Loucy (cell line): ENCODE data around the gene GPR63.

Source experiments
- EZH2phosphoT487 ChIP-seq: fragments of 200-600 bp; IDR thresholded peaks from 2 replicates; pipeline ENCODE4 v1.6.1; 2018; ENCODE audit warnings: antibody characterized with exemption, mild to moderate bottlenecking, moderate library complexity, borderline replicate concordance
- TF ChIP-seq, protein P1 (sequence below): fragments of 200-600 bp; sonication (generic); conservative IDR thresholded peaks from 2 replicates; pipeline ENCODE4 v1.5.1; 2014; ENCODE audit warnings: mild to moderate bottlenecking, antibody characterized with exemption, low read length

DNA sequence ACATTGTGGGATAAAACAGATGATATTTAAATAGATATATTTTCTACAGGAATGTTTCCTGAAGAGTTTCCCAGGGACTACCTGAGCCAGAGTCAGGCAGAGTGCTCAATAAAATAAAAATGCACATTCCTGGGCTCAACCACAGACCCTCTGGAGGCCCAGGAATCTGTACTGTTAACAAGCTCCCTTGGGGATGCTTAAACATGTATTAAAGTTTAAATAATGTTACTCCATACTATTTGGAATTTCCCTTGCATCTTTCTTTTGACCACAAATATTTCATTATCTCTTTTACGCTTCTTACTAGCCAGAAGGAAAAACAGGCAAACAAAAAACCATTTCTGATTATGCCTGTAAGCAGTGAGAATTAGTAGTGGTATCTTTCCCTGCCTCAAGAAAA, 42.3 kb downstream of the GPR63 start:
- TF ChIP-seq, protein P1, sequence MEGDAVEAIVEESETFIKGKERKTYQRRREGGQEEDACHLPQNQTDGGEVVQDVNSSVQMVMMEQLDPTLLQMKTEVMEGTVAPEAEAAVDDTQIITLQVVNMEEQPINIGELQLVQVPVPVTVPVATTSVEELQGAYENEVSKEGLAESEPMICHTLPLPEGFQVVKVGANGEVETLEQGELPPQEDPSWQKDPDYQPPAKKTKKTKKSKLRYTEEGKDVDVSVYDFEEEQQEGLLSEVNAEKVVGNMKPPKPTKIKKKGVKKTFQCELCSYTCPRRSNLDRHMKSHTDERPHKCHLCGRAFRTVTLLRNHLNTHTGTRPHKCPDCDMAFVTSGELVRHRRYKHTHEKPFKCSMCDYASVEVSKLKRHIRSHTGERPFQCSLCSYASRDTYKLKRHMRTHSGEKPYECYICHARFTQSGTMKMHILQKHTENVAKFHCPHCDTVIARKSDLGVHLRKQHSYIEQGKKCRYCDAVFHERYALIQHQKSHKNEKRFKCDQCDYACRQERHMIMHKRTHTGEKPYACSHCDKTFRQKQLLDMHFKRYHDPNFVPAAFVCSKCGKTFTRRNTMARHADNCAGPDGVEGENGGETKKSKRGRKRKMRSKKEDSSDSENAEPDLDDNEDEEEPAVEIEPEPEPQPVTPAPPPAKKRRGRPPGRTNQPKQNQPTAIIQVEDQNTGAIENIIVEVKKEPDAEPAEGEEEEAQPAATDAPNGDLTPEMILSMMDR, result no peak
- TF ChIP-seq EZH2phosphoT487, result no peak
